ENCODE measurements around the gene PCDHGB5.

GRCh38 chr5:141373673-141374317 lies 24.0 kb upstream of the PCDHGB5 start, which contains the start of gene PCDHGA6:
- TF ChIP-seq EZH2phosphoT487 (IDR thresholded peaks at IDR 0.05), result no peak
- no peak for TF ChIP-seq CTCF (IDR thresholded peaks at IDR 0.05)
- TF ChIP-seq EZH2 (IDR thresholded peaks at IDR 0.05), result no peak

Measured in neural progenitor cell (in vitro differentiated cells).